Thoracic aorta (tissue), 2 donors: ENCODE results near the gene EFNA2. TPM values are rescaled to one million over a fixed set of nuclear protein-coding genes. Genes with fewer than 3 reads are reported as not detected.
"Not testable (repeated sequence)": the region's sequence is repeated elsewhere in the genome, so short reads cannot be mapped to it uniquely, and the experiment has no call there.

Experiments
- ATAC-seq: fragments of 150-250 bp; one replicate; pipeline ENCODE4 v1.8.0; 2017; ENCODE audit warnings: low read depth; ENCODE audit not compliant: insufficient number of reproducible peaks, low FRiP score
- DNase-seq: peaks from one replicate; pipeline ENCODE4 v3.0.0-alpha.2; 2020; ENCODE audit warnings: low spot score
- H3K27ac ChIP-seq, 2 donors: fragments of 200-600 bp; sonication (generic); 1 replicate in 1 of 2; 2 replicates in 1 of 2; pipeline ENCODE4 v1.5.1; 2016; ENCODE audit warnings: mild to moderate bottlenecking in 2 of 2, moderate library complexity in 2 of 2
- H3K27me3 ChIP-seq: fragments of 200-600 bp; sonication (generic); replicated peaks from 2 replicates; pipeline ENCODE4 v1.6.0; 2016; ENCODE audit warnings: mild to moderate bottlenecking; ENCODE audit not compliant: insufficient read depth
- H3K36me3 ChIP-seq: fragments of 200-600 bp; sonication (generic); one replicate; pipeline ENCODE4 v1.5.1; 2016
- H3K4me1 ChIP-seq, 2 donors: fragments of 200-600 bp; sonication (generic); 1 replicate in 1 of 2; 2 replicates in 1 of 2; pipeline versions ENCODE4 v1.5.1 to v1.6.0; 2016; ENCODE audit warnings: low read depth in 2 of 2, mild to moderate bottlenecking in 1 of 2; ENCODE audit not compliant: control insufficient read depth in 1 of 2
- H3K4me3 ChIP-seq: fragments of 200-600 bp; sonication (generic); 2 replicates; pipeline ENCODE4 v1.5.1; 2016; ENCODE audit warnings: mild to moderate bottlenecking
- H3K9me3 ChIP-seq: fragments of 200-600 bp; sonication (generic); 2 replicates; pipeline ENCODE4 v1.5.1; 2016
- CTCF ChIP-seq: fragments of 200-600 bp; sonication (generic); IDR thresholded peaks from one replicate; pipeline ENCODE4 v1.5.1; 2019; ENCODE audit warnings: antibody characterized with exemption
- total RNA-seq, 2 donors: library from RNA; depleted of rRNA; stranded (reverse); fragments of >200 nt; gene quantifications; one replicate each; pipeline versions ENCODE4 v1.1.0 to v1.2.3, GENCODE V29; 2016

EFNA2 gene
- total RNA-seq, 2 donors from 2014 or later, result not detected

GRCh38 chr19:1300744-1301490, 15.2 kb downstream of the EFNA2 start:
- no peaks in the 10 kb centered on the region for H3K36me3 ChIP-seq
- ATAC-seq, result no peak
- no peaks in the 10 kb centered on the region for H3K9me3 ChIP-seq
- TF ChIP-seq CTCF, result no peak
- no peak for DNase-seq
- no peaks in the 10 kb centered on the region for H3K27me3 ChIP-seq
- H3K4me3 ChIP-seq, result no peak overlapping the region
- H3K4me1 ChIP-seq, result no peaks in the 10 kb centered on the region
- no peak overlapping the region for H3K27ac ChIP-seq

GRCh38 chr19:1302533-1303239, 17.0 kb downstream of the EFNA2 start:
- ATAC-seq, result no peak

GRCh38 chr19:1304197-1304924, 18.7 kb downstream of the EFNA2 start:
- DNase-seq (no peak), ATAC-seq (no peak)
- no peaks in the 10 kb centered on the region for H3K9me3 ChIP-seq
- no peaks in the 10 kb centered on the region for H3K4me1 ChIP-seq
- no peak overlapping the region for H3K4me3 ChIP-seq
- H3K27ac ChIP-seq, result no peak overlapping the region
- no peaks in the 10 kb centered on the region for H3K36me3 ChIP-seq
- no peaks in the 10 kb centered on the region for H3K27me3 ChIP-seq
- no peak for TF ChIP-seq CTCF

More at GRCh38 chr19:1302533-1303239, 17.0 kb downstream of the EFNA2 start:
- no peaks in the 10 kb centered on the region for H3K4me1 ChIP-seq
- no peak for TF ChIP-seq CTCF
- no peaks in the 10 kb centered on the region for H3K27me3 ChIP-seq
- no peak overlapping the region for H3K4me3 ChIP-seq
- no peak for DNase-seq
- H3K27ac ChIP-seq, result no peak overlapping the region
- H3K9me3 ChIP-seq, result no peaks in the 10 kb centered on the region
- no peaks in the 10 kb centered on the region for H3K36me3 ChIP-seq

GRCh38 chr19:1305354-1305753, 19.7 kb downstream of the EFNA2 start:
- DNase-seq, H3K27me3 ChIP-seq, H3K9me3 ChIP-seq, H3K4me3 ChIP-seq, H3K4me1 ChIP-seq, ATAC-seq, H3K27ac ChIP-seq, H3K36me3 ChIP-seq: not testable (repeated sequence)

- no peak for TF ChIP-seq CTCF
- DNase-seq, result no peak
- Histone ChIP-seq H3K27me3 (no peaks in the 10 kb centered on the region), H3K9me3 (no peaks in the 10 kb centered on the region), H3K4me3 (no peak overlapping the region), H3K36me3 (no peaks in the 10 kb centered on the region), H3K27ac (no peak overlapping the region), H3K4me1 (no peaks in the 10 kb centered on the region)
- ATAC-seq, result no peak
These were observed 21.6 kb downstream of the EFNA2 start for GRCh38 chr19:1307320-1307719.
